Measurements from ENCODE around the gene NKG7.

NKG7 gene

DNA sequence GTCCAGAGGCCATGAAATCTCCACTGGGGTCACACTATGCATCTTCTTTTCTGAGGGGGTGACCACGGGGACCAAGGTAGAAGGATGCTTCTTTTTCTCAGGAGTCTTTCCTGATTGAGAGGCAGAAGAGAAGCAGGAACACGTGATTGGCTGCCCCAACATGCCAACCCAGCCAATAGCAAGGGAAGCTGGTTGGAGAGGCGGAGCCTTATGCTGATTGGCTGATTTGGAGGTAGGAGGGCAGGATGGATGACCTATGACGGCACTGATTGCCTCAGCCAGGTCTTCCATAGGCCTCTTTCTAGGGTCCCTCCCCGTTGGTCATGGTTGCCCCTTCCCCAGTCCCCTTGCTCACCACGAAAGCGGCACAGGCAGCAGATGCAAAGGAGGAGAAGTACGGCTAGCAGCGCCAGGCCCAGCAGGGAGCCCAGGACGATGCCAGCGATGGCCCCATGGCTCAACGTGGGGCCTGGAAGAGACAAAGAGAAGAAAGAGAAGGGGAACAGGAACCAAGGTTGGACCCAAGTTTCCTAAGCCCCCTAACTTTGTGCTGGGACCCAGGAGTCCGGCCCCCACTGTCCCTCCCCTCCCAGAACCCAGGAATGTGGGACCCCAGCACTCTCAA, 38.5 kb downstream of the NKG7 start:
- no peak for DNase-seq

DNA sequence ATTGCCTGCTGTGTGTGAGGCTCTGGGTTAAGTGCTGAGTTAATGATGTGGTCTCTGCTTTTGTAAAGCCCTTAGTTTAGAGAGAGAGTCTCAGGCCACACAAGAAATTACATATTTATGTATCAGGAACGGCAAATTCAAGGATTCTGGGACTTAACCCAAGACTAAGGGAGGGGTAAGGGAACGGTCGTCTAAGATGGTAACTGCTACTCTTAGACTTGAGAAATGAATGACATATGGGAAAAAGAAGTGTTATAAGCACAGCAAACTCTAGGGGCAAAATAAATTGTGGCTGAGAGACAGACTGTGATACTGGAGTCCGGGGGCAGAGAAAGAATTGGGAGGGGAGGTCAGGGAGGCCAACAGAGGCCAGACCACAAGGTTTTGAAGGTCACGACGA, 40.7 kb downstream of the NKG7 start:
- no peak for DNase-seq

DNA sequence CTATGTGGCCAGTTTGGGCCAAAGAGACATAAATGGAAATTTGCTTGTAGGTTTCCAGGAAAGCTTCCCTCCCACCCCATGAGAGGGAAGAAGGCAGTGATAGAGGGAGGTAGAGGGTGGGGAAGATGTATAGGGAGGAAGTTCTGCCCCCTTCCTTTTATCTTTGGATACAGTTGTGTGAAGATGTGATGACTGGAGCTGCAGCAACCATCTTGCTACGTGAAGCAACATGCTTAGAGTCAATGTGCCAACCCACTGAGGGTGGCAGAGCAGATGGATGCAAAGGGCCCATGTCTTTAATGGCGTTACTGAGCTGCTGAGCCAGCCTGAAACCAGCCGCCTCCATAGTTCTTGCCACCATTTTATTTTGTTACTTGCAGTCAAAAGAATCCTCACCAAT, 41.3 kb downstream of the NKG7 start:
- no peak for DNase-seq

GRCh38 chr19:51330366-51330765, 42.1 kb downstream of the NKG7 start:
- DNase-seq: no peak

DNA sequence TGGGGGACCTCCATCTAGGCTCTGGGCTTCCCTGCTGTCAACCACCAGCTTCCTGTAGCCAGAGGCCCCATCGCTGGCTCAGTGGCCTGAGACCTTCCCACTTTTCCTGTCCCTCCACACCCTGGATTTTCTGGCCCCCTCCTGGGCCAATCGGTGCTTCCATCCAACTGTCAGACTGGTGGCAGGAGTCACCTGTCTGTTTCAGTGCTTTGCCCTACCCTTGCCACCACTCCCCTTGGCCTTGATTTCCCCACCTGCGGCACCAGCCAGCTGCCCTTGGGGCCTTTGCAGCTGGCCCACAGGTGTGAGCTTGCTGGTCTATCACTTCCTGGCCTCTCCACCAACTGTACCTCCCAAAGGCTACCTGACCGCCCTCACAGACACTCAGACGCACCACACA, 43.0 kb downstream of the NKG7 start:
- DNase-seq: no peak

- DNase-seq: peak; percentile 12
Observed at GRCh38 chr19:51327066-51328001, 45.1 kb downstream of the NKG7 start.

DNA sequence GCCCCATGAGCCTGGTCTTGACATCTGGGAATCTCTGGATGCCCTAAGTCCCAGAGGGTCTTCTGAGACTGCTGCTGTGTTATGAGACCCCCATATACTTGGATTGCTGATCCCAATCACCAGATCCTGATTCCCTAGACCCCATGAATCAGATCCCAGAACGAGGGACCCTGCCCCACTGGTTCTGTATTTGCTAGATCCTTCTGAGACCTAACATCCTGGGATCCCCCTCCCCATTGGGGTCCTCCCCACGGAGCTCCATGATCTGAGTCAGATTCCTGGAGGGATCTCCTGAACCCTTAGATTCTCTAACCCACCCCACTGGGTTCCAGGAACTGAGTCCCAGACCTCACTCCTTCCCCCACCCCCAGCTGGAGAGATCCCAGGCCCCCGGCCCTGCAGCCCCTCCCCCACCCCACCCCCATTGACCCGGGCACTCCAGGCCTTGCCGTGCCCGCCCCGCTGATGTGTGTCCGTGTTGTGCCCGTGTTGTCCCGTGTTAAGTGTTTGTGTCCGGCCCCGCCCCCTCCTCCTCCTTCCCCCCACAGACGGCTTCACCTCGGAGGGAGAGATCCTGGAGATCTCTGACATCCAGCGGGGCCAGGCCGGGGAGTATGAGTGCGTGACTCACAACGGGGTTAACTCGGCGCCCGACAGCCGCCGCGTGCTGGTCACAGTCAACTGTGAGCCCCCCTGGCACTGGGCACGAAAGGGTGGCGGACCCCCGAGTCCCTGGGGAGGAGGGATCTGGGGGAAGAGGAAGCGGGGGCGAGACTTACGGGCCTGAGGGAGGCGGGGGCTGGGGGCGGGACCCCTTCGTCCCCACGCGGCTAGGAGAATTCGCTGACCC, 46.0 kb downstream of the NKG7 start:
- no peak for DNase-seq

DNA sequence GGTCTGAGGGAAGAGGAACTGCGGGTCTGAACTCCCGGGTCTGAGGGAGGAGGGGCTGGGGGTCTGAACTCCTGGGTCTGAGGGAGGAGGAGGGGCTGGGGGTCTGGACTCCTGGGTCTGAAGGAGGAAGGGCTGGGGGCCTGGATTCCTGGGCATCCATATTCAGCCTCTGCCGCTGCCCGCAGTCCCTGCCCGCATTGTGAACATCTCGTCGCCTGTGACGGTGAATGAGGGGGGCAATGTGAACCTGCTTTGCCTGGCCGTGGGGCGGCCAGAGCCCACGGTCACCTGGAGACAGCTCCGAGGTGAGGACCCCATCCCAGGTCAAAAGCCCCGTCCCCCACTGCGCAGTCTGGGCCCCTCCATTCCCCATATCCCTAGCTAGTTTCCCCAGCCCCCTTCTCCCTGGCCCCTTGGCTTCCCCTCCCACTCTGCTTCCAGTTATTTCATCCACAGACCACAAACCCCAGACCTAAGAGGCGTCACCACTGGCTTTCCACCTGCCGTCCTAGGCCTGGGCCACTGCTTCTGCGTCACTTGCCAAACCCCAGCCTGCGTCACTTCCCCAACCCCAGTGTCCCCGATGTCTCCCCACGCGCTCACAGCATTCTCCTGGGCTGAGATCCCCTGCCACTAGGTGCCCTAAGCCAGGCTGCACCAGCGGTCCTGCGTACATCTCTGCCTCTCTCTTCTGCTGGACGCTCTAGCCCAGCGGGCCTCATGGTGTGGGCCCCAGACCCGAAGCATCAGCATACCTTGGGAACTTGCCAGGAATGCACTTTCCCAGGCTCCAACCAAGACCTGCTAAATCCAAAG, 47.1 kb downstream of the NKG7 start:
- no peak for DNase-seq

GRCh38 chr19:51324167-51324481, 48.3 kb downstream of the NKG7 start:
- DNase-seq: no peak

- DNase-seq: no peak
Observed at GRCh38 chr19:51323481-51324166, 48.8 kb downstream of the NKG7 start.

GRCh38 chr19:51321799-51322198, 50.7 kb downstream of the NKG7 start:
- DNase-seq: no peak
